GM10266 (cell line): Measurements from ENCODE around the gene RNU6-9.
A peak's percentile ranks its signal among the peaks of the same experiment; 100 is the strongest.

Experiments used
- DNase-seq: peaks from one replicate; pipeline ENCODE4 v3.0.0; 2012; ENCODE audit errors: extremely low spot score
- TF ChIP-seq, protein P1 (sequence below): IDR thresholded peaks from 2 replicates; pipeline ENCODE4 v1.5.1; 2012; ENCODE audit warnings: mild to moderate bottlenecking, low read depth; ENCODE audit not compliant: control insufficient read depth, insufficient read depth; ENCODE audit errors: missing control alignments

The RNU6-9 gene

DNA sequence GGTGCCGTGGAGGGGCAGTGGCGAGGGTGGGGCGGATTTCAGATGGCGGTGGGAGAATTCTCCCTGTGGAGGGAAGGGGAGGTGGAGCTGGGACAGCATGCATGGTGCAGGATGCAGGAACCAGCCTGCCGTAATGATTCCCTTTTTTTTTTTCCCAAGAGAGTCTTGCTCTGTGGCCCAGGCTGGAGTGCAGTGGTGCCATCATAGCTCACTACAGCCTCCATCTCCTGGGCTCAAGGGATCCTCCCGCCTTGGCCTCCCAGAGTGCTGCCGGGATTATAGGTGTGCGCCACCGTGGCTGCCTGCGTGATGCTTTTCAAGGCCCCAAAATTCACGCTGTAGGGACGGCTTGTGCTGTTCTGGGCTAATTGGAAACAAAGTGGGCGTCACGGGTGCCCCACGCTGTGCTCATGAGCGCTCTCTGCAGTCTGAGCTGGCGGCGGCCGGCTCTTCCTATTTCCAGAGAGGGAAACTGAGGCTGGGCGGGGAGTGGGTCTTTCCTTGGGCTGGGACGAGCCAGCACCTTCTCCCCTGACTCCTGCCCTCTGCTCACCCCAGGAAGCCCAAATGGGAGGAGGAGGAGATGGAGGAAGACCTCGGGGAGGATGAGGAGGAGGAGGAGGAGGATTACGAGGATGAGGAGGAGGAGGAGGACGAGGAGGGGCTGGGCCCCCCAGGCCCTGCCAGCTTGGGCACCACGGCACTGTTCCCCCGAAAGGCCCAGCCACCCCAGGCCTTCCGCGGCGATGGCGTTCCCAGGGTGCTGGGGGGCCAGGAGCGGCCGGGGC, 38.8 kb downstream of the RNU6-9 start:
- DNase-seq = no peak
- TF ChIP-seq, protein P1, sequence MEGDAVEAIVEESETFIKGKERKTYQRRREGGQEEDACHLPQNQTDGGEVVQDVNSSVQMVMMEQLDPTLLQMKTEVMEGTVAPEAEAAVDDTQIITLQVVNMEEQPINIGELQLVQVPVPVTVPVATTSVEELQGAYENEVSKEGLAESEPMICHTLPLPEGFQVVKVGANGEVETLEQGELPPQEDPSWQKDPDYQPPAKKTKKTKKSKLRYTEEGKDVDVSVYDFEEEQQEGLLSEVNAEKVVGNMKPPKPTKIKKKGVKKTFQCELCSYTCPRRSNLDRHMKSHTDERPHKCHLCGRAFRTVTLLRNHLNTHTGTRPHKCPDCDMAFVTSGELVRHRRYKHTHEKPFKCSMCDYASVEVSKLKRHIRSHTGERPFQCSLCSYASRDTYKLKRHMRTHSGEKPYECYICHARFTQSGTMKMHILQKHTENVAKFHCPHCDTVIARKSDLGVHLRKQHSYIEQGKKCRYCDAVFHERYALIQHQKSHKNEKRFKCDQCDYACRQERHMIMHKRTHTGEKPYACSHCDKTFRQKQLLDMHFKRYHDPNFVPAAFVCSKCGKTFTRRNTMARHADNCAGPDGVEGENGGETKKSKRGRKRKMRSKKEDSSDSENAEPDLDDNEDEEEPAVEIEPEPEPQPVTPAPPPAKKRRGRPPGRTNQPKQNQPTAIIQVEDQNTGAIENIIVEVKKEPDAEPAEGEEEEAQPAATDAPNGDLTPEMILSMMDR = no peak

DNA sequence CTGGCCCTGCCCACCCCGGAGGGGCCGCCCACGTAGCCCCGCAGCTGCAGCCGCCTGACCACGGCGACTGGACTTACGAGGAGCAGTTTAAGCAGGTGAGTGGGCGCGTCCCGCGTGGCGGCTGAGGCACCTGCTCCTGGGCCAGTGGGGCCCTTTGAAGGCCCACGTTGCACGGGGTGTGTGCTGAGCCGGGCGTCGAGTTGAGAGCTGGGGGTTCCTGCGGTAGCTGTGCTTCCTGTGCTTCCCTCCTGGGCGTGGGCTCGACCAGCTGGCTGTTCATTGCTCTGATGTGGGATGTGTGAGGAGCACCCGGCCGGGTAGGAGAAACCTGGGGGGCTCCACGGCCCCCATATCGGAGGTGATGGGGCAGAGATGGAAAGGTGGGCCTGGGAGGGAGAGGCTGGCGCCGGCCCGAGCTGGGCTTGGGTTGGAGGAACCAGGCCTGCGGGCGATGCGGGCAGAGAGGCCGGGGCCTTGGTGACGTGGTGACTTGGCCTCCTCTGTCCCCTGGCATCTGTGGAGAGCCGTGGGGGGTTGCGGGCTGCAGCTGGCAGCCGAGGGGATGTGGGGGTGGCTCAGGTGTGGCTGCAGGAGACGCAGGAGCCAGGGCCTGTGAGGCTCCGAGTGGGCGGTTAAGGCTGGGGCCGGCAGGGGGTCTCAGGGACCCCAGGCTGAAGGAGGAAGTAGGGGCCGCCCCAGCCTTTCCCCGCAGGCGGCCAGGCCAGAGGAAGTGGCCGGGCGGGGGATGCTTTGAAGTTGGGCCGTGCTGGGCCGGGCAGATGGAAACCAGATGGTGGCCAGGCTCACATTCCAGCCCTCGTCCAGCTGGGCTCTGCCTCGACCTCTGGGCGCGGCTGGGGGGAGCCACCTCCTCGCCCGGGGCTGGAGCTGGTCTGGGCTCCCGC, 39.6 kb downstream of the RNU6-9 start:
- DNase-seq = peak; percentile 79
- TF ChIP-seq, protein P1 = no peak

DNA sequence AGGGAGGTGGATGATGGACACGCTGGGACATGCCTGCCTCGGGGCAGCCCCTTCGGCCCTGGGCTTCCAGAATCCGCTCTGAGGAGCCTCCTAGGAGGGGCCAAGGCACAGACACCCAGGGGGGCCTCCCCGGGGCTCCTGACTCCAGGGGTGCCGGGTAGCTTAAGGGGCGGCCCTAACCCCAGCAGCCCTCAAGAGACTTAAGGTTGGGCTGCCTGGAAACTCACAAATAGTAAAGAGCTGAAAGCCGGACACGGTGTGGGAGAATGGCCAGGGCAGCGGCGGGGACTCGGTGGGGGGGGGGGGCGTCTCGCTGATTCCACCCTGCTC, 40.2 kb downstream of the RNU6-9 start:
- no peak for DNase-seq
- TF ChIP-seq, protein P1 = no peak

DNA sequence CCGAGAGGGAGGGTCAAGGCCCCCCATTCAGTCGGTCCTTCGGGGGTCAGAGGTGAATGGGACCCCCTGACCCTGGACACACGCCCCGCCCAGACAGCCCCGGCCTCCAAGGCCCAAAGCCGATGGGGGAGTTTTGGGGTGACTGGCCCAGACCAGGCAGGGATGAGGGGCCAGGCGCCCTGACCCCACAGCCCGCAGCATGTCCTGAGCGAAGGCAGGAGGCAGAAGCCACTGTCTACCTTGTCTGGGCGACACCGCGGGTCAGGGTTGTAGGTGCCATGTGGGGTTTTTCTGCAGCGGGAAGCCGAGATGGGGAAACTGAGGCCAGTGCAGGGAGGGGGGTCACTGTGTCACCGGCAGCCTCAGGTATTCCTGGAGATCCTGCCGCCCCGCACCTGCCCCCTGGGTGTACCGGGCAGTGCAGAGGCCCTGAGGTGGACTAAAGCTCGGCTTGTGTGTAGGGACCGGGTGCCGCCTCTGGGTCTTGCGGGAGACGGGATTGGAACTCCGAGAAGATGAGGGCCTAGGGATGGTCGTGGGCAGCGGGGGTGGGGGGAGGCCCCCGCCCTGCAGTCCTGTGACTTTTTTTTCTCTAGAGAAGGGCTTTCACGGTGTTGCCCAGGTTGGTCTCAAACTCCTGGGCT, 41.0 kb downstream of the RNU6-9 start:
- TF ChIP-seq, protein P1 = no peak
- DNase-seq = no peak

DNA sequence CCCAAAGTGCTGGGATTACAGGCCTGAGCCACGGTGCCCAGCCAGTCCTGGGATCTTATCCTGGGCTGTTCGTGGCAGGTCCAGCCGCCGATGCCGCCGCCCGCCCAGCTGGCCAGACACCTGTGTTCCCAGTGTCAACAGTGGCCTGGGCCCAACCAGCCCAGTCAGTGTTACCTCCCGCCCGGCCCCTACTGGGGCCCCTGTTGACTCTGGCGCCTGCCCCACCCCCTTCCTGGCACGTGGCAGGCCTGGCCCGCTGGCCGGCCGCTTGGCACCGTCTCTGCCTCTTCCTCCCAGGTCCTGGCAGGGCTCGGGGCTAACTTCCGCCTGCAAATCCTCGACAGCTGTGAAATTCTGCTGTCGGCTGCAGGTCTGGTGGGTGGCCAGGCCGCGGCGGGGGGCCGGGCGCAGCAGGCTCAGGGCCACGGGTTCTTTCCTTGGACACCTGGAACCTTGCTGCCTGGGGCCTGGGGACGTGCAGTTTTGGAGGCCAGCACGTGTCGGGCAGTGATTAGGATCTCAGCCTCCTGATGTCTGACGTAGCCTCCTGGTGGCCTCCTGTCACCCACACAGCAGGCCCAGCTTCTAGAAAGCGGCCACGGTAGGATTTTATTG, 41.7 kb downstream of the RNU6-9 start:
- DNase-seq = no peak
- TF ChIP-seq, protein P1 = no peak

DNA sequence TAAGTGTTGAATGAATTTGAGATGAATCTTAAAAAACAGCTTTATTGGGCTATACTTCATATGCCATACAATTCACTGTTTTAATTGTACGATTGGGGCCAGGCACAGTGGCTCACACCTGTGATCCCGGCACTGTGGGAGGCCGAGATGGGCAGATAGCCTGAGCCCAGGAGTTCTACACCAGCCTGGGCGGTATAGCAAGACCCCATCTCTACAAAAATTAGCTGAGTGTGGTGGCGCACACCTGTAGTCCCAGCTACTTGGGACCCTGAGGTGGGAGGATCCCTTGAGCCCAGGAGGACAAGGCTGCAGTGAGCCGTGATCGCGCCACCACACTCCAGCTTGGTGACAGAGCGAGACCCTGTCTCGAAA, 42.9 kb downstream of the RNU6-9 start:
- TF ChIP-seq, protein P1 = no peak

More for the DNA sequence above, 42.9 kb downstream of the RNU6-9 start:
- DNase-seq = no peak
